HepG2 (cell line): ENCODE results near the gene RAD51AP1. TPM values are rescaled to one million over a fixed set of nuclear protein-coding genes. Genes with fewer than 3 reads are reported as not detected.
A peak's percentile ranks its signal among the peaks of the same experiment; 100 is the strongest.

Experiments
- ARNTL ChIP-seq: sonication (generic); formaldehyde crosslinking; IDR thresholded peaks from 2 replicates; pipeline ENCODE4 v1.4.0; 2020; ENCODE audit warnings: mild to moderate bottlenecking, missing genetic modification reagents
- DMTF1 ChIP-seq: sonication (generic); formaldehyde crosslinking; IDR thresholded peaks from 2 replicates; pipeline ENCODE4 v1.4.0; 2020; ENCODE audit warnings: mild to moderate bottlenecking, missing genetic modification reagents
- ELF3 ChIP-seq: IDR thresholded peaks from 2 replicates; pipeline ENCODE4 v1.6.1; 2016; ENCODE audit warnings: missing genetic modification reagents, missing compliant biosample characterization
- GFI1 ChIP-seq: sonication (generic); formaldehyde crosslinking; IDR thresholded peaks from 2 replicates; pipeline ENCODE4 v1.5.0; 2020; ENCODE audit warnings: missing genetic modification reagents, mild to moderate bottlenecking, borderline replicate concordance
- HMG20A ChIP-seq: IDR thresholded peaks from 2 replicates; pipeline ENCODE4 v1.6.1; 2016; ENCODE audit warnings: borderline replicate concordance
- HNF4A ChIP-seq: sonication (generic); formaldehyde crosslinking; IDR thresholded peaks from 2 replicates; pipeline ENCODE4 v1.4.0; 2020; ENCODE audit warnings: missing genetic modification reagents
- PAXIP1 ChIP-seq: sonication (generic); formaldehyde crosslinking; conservative IDR thresholded peaks from 2 replicates; pipeline ENCODE4 v1.4.0; 2020; ENCODE audit warnings: mild to moderate bottlenecking, missing genetic modification reagents, moderate library complexity
- ZNF556 ChIP-seq: sonication (generic); formaldehyde crosslinking; IDR thresholded peaks from 2 replicates; pipeline ENCODE4 v1.4.0; 2020; ENCODE audit warnings: mild to moderate bottlenecking, missing genetic modification reagents, borderline replicate concordance
- polyA plus RNA-seq, 8 experiments: library from polyadenylated mRNA; depleted of rRNA in 3 of 8; stranded (reverse) in 7 of 8; unstranded in 1 of 8; fragments of >200 nt; fragmentation: Illumina TruSeq in 4 of 8; extraction: Trizol in 4 of 8; gene quantifications; 2 replicates each; pipeline versions ENCODE4 v1.2.1 to v1.2.3, GENCODE V29; 2011 to 2016; ENCODE audit warnings: low read depth in 4 of 8, missing spikeins in 1 of 8, mixed read lengths in 1 of 8; ENCODE audit not compliant: insufficient read depth in 1 of 8
- total RNA-seq, 5 experiments: library from RNA; depleted of rRNA; stranded (reverse); fragments of >200 nt; fragmentation: Illumina TruSeq; extraction: Trizol; gene quantifications; 2 replicates each; pipeline ENCODE4 v1.2.3, GENCODE V29; 2016; ENCODE audit warnings: low read depth in 1 of 5

RAD51AP1 gene
- total and polyA plus RNA-seq, 2 of the 13 experiments (the other 11 are each of a cell fraction or from before 2014, with no cell fraction given): 16.6 to 49.3 TPM

DNA sequence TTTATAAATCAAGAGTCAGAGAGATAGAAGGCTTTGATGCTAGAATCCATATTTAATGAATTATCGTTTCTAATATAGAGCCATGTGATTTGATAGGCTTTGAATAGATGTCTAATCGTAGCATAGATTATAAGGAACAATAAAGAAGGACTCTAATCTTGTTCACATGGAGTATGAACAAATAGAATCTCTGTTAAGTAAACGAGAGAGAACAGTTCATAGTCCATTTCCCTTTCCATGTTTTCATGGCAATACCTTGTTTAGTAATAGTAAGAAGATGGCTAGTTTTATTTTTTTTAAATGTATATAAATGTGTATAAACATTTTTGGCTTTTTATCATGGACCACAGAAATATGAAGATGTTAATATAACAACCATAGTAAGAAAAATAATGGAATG is 32.3 kb upstream of the RAD51AP1 start (continued):
- TF ChIP-seq DMTF1 (CRISPR knock-in tag) (no peak), ZNF556 (CRISPR knock-in tag) (no peak), ELF3 (0 out of 2 replicates have a peak, but pooled peaks have one; percentile 27), HMG20A (CRISPR knock-in tag) (peak; percentile 94), ARNTL (CRISPR knock-in tag) (no peak), PAXIP1 (CRISPR knock-in tag) (peak; percentile 43), GFI1 (CRISPR knock-in tag) (peak; percentile 99), HNF4A (CRISPR knock-in tag) (peak; percentile 75)
